ENCODE results near the gene WASHC4. TPM values are rescaled to one million over a fixed set of nuclear protein-coding genes. Genes with fewer than 3 reads are reported as not detected.

WASHC4 gene
- total and polyA plus RNA-seq, 2 donors (not counting 3 experiments of a cell fraction or from before 2014, with no cell fraction given): 30.4 to 123 TPM

- H3K9me3 ChIP-seq (replicated peaks; ENCODE audit: control insufficient read depth, insufficient read depth, low read length): no peaks in the 10 kb centered on the region
- no peak overlapping the region for H2AFZ ChIP-seq (ENCODE audit: low read depth, low read length)
- CTCF ChIA-PET: interaction anchor here (1.1 kb wide), 1 partner anchor 15 kb away, joined by 3 read pairs; no protein-coding TSS in a partner anchor
- peaks cover 4% of the 10 kb centered on the region for H4K20me1 ChIP-seq (replicated peaks; ENCODE audit: control insufficient read depth, extremely low read depth, insufficient read depth, low read length)
- H3K4me2 ChIP-seq (ENCODE audit: insufficient read depth, low read length): no peak overlapping the region
- peaks cover 27 to 62% of the 10 kb centered on the region in 2 experiments for H3K36me3 ChIP-seq (ENCODE audit: control insufficient read depth in 2 of 2, extremely low read depth in 1 of 2, insufficient read depth in 2 of 2, low read length in 2 of 2)
- H3K4me1 ChIP-seq (ENCODE audit: control insufficient read depth, extremely low read depth, insufficient read depth, low read length): no peaks in the 10 kb centered on the region
- H3K27me3 ChIP-seq (ENCODE audit: control insufficient read depth in 2 of 2, insufficient read depth in 2 of 2, low read length in 2 of 2): no peaks in the 10 kb centered on the region
- H3K9me1 ChIP-seq (replicated peaks; ENCODE audit: control insufficient read depth, extremely low read depth, insufficient read depth, low read length): no peaks in the 10 kb centered on the region
- H3K4me3 ChIP-seq (replicated peaks in 1 of 3; ENCODE audit: insufficient read depth in 1 of 3, low read depth in 1 of 3, low read length in 3 of 3): no peak overlapping the region
- no TSS peak for BruUV-seq (replicated peaks)
- DNase-seq (ENCODE audit: low read depth, low spot score) (no peak), FAIRE-seq (no peak)
- intact Hi-C loops (cut with micrococcal nuclease) (no loop called here), dilution Hi-C loops (cut with MboI; ENCODE audit: extremely low pct_ligation_motif_present, low sequenced_read_pairs) (no loop called here)
- peaks cover 14% of the 10 kb centered on the region for H3K79me2 ChIP-seq (ENCODE audit: control insufficient read depth, insufficient read depth, low read length)
- no peak overlapping the region for H3K9ac ChIP-seq (replicated peaks; ENCODE audit: extremely low read depth, insufficient read depth, low read length)
- TF ChIP-seq FOS (IDR thresholded peaks at IDR 0.05; ENCODE audit: borderline replicate concordance, insufficient read depth, low read length): peak; percentile 9
- TF ChIP-seq, protein P1, sequence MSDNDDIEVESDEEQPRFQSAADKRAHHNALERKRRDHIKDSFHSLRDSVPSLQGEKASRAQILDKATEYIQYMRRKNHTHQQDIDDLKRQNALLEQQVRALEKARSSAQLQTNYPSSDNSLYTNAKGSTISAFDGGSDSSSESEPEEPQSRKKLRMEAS (IDR thresholded peaks at IDR 0.05; ENCODE audit: insufficient read depth, insufficient read length): no peak
- TF ChIP-seq POLR2AphosphoS5 (IDR thresholded peaks at IDR 0.05; ENCODE audit: insufficient read depth, low read depth, low read length): no peak
- no peak for TF ChIP-seq GATA2 (IDR thresholded peaks at IDR 0.05; ENCODE audit: insufficient read depth, insufficient read length, low read depth, low read length)
- TF ChIP-seq MYC (IDR thresholded peaks at IDR 0.05; ENCODE audit: low read depth, low read length): no peak
- no peak for TF ChIP-seq POLR2A (IDR thresholded peaks at IDR 0.05; ENCODE audit: low read depth, low read length)
- TF ChIP-seq, protein P2, sequence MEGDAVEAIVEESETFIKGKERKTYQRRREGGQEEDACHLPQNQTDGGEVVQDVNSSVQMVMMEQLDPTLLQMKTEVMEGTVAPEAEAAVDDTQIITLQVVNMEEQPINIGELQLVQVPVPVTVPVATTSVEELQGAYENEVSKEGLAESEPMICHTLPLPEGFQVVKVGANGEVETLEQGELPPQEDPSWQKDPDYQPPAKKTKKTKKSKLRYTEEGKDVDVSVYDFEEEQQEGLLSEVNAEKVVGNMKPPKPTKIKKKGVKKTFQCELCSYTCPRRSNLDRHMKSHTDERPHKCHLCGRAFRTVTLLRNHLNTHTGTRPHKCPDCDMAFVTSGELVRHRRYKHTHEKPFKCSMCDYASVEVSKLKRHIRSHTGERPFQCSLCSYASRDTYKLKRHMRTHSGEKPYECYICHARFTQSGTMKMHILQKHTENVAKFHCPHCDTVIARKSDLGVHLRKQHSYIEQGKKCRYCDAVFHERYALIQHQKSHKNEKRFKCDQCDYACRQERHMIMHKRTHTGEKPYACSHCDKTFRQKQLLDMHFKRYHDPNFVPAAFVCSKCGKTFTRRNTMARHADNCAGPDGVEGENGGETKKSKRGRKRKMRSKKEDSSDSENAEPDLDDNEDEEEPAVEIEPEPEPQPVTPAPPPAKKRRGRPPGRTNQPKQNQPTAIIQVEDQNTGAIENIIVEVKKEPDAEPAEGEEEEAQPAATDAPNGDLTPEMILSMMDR (IDR thresholded peaks at IDR 0.05; ENCODE audit: extremely low read depth in 1 of 2, insufficient read depth in 1 of 2, low read depth in 1 of 2, low read length in 2 of 2): no peak
- no peak for TF ChIP-seq EZH2 (IDR thresholded peaks at IDR 0.05; ENCODE audit: borderline replicate concordance, low read depth, low read length, severe bottlenecking)
- peak; percentile 18 for TF ChIP-seq JUN (IDR thresholded peaks at IDR 0.05; ENCODE audit: borderline replicate concordance, insufficient read depth, insufficient read length, low read depth)
- H3K27ac ChIP-seq (ENCODE audit: insufficient read depth, low read depth, low read length): no peak overlapping the region
- POLR2A ChIA-PET: no interaction called here
These were observed 13.0 kb downstream of the WASHC4 start for GRCh38 chr12:105120551-105120950.
